GM19351 (cell line): ENCODE results near the gene SPDEF.

Experiments
- ATAC-seq: cut with Tn5 transposase; IDR thresholded peaks from one replicate; pipeline ENCODE4 v1.9.1; 2021; ENCODE audit warnings: mild to moderate bottlenecking, moderate library complexity; ENCODE audit not compliant: unreplicated experiment

The SPDEF gene

GRCh38 chr6:34517461-34517881, 38.7 kb downstream of the SPDEF start:
- no peak for ATAC-seq

GRCh38 chr6:34516391-34517324, 39.5 kb downstream of the SPDEF start:
- no peak for ATAC-seq

- ATAC-seq = no peak
Measured at GRCh38 chr6:34515473-34516387, 40.4 kb downstream of the SPDEF start.

GRCh38 chr6:34514593-34515472, 41.3 kb downstream of the SPDEF start:
- ATAC-seq = no peak

- ATAC-seq = no peak
Measured at GRCh38 chr6:34514112-34514511, 42.0 kb downstream of the SPDEF start.

GRCh38 chr6:34513646-34514045, 42.5 kb downstream of the SPDEF start:
- ATAC-seq = no peak

GRCh38 chr6:34512738-34513115, 43.4 kb downstream of the SPDEF start:
- ATAC-seq = no peak

- no peak for ATAC-seq
Measured at GRCh38 chr6:34511915-34512737, 44.0 kb downstream of the SPDEF start.

GRCh38 chr6:34511214-34511914, 44.8 kb downstream of the SPDEF start:
- no peak for ATAC-seq

GRCh38 chr6:34510299-34510698, 45.8 kb downstream of the SPDEF start:
- no peak for ATAC-seq

GRCh38 chr6:34509782-34510181, 46.3 kb downstream of the SPDEF start:
- no peak for ATAC-seq

GRCh38 chr6:34508425-34508824, 47.7 kb downstream of the SPDEF start:
- ATAC-seq = no peak

- ATAC-seq = no peak
Measured at GRCh38 chr6:34506718-34507117, 49.4 kb downstream of the SPDEF start.

GRCh38 chr6:34497411-34497810, 58.7 kb downstream of the SPDEF start:
- no peak for ATAC-seq

GRCh38 chr6:34496103-34496685, 59.9 kb downstream of the SPDEF start:
- ATAC-seq = no peak

GRCh38 chr6:34494973-34495372, 61.2 kb downstream of the SPDEF start:
- ATAC-seq = no peak

- ATAC-seq = no peak
Measured at GRCh38 chr6:34493344-34493743, 62.8 kb downstream of the SPDEF start.

- no peak for ATAC-seq
Measured at GRCh38 chr6:34491091-34491430, 65.1 kb downstream of the SPDEF start.
